ENCODE data around the gene HS2ST1.

DNA sequence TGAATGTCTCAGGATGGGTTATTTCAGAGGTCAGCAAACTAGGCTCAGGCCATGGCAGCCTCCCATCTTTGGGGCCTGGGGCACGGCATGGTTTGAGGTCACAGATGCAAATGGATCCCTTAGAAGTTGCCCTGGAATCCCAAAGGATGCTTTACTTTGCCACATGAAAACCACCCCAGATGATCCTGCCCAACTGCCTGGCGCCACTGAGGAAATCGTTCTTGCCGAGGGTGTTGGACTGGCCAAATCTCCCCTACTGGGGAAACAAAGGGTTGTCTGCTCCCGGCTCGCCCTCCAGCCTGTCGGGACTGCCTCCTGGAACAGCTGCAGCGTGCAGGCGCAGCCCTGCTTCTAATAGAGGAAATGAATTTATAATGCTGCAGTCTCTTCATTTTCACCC lies 241.2 kb downstream of the HS2ST1 start:
- no peak for TF ChIP-seq EZH2 (IDR thresholded peaks at IDR 0.05; ENCODE audit: borderline replicate concordance, low read length)
- TF ChIP-seq, protein P1, sequence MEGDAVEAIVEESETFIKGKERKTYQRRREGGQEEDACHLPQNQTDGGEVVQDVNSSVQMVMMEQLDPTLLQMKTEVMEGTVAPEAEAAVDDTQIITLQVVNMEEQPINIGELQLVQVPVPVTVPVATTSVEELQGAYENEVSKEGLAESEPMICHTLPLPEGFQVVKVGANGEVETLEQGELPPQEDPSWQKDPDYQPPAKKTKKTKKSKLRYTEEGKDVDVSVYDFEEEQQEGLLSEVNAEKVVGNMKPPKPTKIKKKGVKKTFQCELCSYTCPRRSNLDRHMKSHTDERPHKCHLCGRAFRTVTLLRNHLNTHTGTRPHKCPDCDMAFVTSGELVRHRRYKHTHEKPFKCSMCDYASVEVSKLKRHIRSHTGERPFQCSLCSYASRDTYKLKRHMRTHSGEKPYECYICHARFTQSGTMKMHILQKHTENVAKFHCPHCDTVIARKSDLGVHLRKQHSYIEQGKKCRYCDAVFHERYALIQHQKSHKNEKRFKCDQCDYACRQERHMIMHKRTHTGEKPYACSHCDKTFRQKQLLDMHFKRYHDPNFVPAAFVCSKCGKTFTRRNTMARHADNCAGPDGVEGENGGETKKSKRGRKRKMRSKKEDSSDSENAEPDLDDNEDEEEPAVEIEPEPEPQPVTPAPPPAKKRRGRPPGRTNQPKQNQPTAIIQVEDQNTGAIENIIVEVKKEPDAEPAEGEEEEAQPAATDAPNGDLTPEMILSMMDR (IDR thresholded peaks at IDR 0.05; ENCODE audit: low read length) = no peak

Measured in OCI-LY1 (cell line).